ENCODE results near the gene ANKRD35. TPM values are rescaled to one million over a fixed set of nuclear protein-coding genes. Genes with fewer than 3 reads are reported as not detected.

Gene ANKRD35
- total RNA-seq, 1 experiment from 2014 or later: not detected

DNA sequence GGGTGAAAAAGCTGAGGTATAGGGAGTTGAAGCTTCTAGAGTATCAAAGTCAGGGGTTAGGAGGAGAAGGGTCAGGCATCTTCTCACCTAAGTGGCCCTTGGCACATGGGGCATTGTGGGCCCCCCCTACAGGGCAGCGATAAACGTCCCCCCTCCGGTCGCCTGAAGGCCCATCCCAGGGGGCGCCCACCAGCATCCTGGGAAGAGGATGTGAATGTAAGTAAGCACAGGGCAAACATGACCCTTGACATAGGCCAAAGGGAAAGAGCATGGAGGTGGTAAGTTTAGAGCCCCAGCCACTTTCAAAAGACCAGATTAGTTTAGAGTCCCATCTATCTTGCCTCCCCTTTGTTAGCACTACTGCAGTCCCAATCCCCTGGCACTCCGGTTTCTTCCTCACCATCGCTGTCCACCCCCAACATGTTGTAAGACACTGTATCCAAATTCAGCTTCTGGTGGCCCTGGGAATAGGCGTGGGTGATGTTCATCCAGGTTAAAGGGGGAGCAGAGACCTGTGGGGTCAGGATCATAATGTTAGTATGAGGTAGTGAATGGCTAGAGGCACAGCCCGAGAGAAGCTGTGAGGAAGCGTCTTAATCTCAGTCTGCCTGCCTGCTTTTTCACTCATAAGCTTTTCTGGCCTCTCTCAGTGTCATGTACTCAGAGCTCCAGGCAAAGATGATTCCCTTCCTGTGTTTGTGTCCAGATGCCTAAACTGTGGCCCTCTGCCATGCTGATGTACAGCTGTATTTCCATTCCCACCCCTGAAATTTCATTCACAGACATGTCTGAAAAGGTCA, 21.5 kb upstream of the ANKRD35 start:
- Histone ChIP-seq H3K27ac (ENCODE audit: low read length) (peak overlapping the region; percentile 58; the same call in 1 of the 2 replicates), H3K4me3 (ENCODE audit: low read depth in 2 of 2, low read length in 2 of 2) (no peak overlapping the region), H3K4me1 (ENCODE audit: control insufficient read depth, insufficient read depth, low read length) (peaks cover 13% of the 10 kb centered on the region), H3K36me3 (ENCODE audit: control insufficient read depth, insufficient read depth, low read length) (peaks cover 5% of the 10 kb centered on the region), H3K9me3 (ENCODE audit: control insufficient read depth, insufficient read depth, low read depth, low read length) (no peaks in the 10 kb centered on the region), H3K27me3 (ENCODE audit: control insufficient read depth, insufficient read depth, low read length) (no peaks in the 10 kb centered on the region)
- in situ Hi-C loops (cut with HindIII; ENCODE audit: low pct_unique_long_range_greater_than_20kb, low sequenced_read_pairs): no loop called here
- CTCF ChIA-PET: interaction anchor here (0.6 to 0.7 kb wide), 4 partner anchors 12 to 100 kb away, joined by 3 to 5 read pairs (median 3); partner anchors contain the start of genes PEX11B and PIAS3
- 0 out of 2 replicates have a peak, but pooled peaks have one; percentile 32 for ATAC-seq
- no peak for TF ChIP-seq POLR2AphosphoS5 (IDR thresholded peaks at IDR 0.05; ENCODE audit: low read depth, low read length)
- TF ChIP-seq, protein P1, sequence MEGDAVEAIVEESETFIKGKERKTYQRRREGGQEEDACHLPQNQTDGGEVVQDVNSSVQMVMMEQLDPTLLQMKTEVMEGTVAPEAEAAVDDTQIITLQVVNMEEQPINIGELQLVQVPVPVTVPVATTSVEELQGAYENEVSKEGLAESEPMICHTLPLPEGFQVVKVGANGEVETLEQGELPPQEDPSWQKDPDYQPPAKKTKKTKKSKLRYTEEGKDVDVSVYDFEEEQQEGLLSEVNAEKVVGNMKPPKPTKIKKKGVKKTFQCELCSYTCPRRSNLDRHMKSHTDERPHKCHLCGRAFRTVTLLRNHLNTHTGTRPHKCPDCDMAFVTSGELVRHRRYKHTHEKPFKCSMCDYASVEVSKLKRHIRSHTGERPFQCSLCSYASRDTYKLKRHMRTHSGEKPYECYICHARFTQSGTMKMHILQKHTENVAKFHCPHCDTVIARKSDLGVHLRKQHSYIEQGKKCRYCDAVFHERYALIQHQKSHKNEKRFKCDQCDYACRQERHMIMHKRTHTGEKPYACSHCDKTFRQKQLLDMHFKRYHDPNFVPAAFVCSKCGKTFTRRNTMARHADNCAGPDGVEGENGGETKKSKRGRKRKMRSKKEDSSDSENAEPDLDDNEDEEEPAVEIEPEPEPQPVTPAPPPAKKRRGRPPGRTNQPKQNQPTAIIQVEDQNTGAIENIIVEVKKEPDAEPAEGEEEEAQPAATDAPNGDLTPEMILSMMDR (IDR thresholded peaks at IDR 0.05): no peak
- TF ChIP-seq REST (IDR thresholded peaks at IDR 0.05; ENCODE audit: insufficient read depth in 1 of 2, low read depth in 2 of 2, low read length in 1 of 2): no peak
- no peak for TF ChIP-seq TCF7L2 (IDR thresholded peaks at IDR 0.05; ENCODE audit: low read depth, low read length)
- no peak for TF ChIP-seq SIN3A (IDR thresholded peaks at IDR 0.05; ENCODE audit: borderline replicate concordance, insufficient read depth, low read depth, low read length)
- BruUV-seq (replicated peaks): no TSS peak
- intact Hi-C loops (cut with micrococcal nuclease; ENCODE audit: unreplicated experiment): no loop called here
- no peak for DNase-seq (ENCODE audit: low read depth, low spot score)
- POLR2A ChIA-PET: no interaction called here

- Histone ChIP-seq H3K9me3 (ENCODE audit: control insufficient read depth, insufficient read depth, low read depth, low read length) (no peaks in the 10 kb centered on the region), H3K4me3 (ENCODE audit: low read depth in 2 of 2, low read length in 2 of 2) (no peak overlapping the region), H3K27me3 (ENCODE audit: control insufficient read depth, insufficient read depth, low read length) (no peaks in the 10 kb centered on the region), H3K36me3 (ENCODE audit: control insufficient read depth, insufficient read depth, low read length) (no peaks in the 10 kb centered on the region), H3K4me1 (ENCODE audit: control insufficient read depth, insufficient read depth, low read length) (no peaks in the 10 kb centered on the region), H3K27ac (ENCODE audit: low read length) (no peak overlapping the region)
- ChIA-PET CTCF (no interaction called here), POLR2A (no interaction called here)
- DNase-seq (ENCODE audit: low read depth, low spot score) (no peak), ATAC-seq (no peak)
- TF ChIP-seq, protein P1 (IDR thresholded peaks at IDR 0.05): no peak
- TF ChIP-seq TCF7L2 (IDR thresholded peaks at IDR 0.05; ENCODE audit: low read depth, low read length) (no peak), REST (IDR thresholded peaks at IDR 0.05; ENCODE audit: insufficient read depth in 1 of 2, low read depth in 2 of 2, low read length in 1 of 2) (no peak), POLR2AphosphoS5 (IDR thresholded peaks at IDR 0.05; ENCODE audit: low read depth, low read length) (no peak), SIN3A (IDR thresholded peaks at IDR 0.05; ENCODE audit: borderline replicate concordance, insufficient read depth, low read depth, low read length) (no peak)
- in situ Hi-C loops (cut with HindIII; ENCODE audit: low pct_unique_long_range_greater_than_20kb, low sequenced_read_pairs) (no loop called here), intact Hi-C loops (cut with micrococcal nuclease; ENCODE audit: unreplicated experiment) (no loop called here)
- BruUV-seq (replicated peaks): no TSS peak
Measured at GRCh38 chr1:145901312-145902021, 15.8 kb upstream of the ANKRD35 start.

All from Panc1 (cell line).